CD4-positive, alpha-beta T cell treated with Interleukin-4 for 4 hours (primary cell): ENCODE measurements around the gene IL10.
"Not testable (repeated sequence)": the region's sequence is repeated elsewhere in the genome, so short reads cannot be mapped to it uniquely, and the experiment has no call there.

Source experiments
- DNase-seq: peaks from one replicate; pipeline ENCODE4 v3.0.0-alpha.2; 2020

Gene IL10

DNA sequence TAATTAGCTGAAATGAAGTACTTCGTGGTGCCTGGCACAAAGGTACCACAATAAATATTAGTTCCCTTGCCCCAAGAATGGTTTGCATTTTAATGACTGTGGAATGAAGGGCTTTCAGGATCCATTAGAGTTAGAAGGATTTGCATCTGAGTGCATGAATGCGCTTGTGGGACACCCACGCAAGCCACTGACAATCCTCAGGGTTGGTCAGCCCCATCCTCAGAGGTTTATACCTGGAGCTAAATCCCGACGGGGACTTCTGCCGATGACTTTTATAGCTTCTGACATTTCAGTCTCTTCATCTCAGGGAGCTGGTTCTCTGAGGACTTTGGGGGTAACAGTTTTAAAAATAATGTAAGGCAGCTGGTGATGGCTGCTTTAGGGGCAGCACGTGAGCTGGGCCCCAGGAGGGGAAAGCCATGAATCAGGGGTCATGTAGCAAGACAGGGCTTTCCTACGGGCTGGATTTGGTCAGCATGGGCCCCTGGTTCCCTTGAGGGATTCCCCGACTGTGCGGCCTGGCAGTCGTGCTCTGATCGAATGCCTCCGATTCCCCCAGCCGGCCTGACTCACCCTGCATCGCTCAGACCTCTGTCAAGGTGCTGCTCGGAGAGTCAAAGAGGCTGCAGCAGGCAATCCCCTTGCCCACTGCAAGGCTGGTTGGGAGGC, 20.8 kb upstream of the IL10 start:
- DNase-seq: no peak

DNA sequence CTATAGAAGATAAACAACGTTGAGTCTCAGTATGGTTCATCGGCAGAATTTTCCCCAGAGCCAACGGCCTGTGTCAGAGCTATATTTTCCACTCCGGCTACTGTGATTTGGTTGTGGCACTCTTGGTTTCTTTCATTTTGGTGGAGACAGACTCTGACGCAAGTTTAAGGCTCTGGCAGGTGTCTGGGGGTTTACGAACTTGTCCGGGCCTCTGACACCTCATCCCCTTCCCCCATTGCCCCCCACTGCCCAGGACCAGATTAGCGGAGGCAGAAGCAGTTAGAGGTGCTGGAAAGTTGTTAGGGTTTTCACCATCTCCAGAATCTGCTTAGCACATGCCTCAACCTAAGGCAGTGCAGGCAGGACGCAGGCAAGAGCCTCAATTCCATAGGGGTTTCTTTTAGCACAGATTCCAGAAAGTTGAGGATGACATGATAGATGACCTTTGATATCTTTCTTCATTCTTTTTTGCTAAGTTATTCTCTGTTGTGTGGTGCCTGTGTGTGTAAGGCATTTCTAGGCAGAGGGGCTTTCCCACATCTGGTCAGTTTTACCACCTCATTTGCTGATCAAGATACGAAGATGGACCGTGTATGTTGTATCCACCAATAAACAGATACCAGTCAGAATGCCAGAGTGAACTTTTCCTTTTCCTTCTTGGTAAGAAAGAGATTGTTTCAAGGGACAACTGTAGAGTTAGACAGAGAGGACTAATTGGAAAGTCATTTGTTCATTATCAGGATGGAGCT, 18.4 kb upstream of the IL10 start:
- no peak for DNase-seq

DNA sequence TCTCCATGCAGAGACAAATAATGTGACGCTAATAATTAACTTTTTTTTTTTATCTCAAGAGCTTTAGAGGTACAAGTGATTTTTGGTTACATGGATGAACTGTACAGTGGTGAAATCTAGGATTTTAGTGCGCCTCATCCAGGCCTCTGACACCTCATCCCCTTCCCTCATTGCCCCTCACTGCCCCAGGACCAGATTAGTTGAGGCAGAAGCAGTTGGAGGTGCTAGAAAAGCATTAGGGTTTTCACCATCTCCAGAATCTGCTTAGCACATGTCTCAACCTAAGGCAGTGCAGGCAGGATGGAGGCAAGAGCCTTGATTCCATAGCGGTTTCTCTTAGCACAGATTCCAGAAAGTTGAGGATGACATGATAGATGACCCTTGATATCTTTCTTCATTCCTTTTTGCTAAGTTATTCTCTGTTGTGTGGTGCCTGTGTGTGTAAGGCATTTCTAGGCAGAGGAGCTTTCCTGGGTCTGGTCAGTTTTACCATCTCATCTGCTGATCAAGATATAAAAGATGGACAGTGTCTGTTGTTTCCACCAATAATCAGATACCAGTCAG, 16.3 kb upstream of the IL10 start:
- no peak for DNase-seq

DNA sequence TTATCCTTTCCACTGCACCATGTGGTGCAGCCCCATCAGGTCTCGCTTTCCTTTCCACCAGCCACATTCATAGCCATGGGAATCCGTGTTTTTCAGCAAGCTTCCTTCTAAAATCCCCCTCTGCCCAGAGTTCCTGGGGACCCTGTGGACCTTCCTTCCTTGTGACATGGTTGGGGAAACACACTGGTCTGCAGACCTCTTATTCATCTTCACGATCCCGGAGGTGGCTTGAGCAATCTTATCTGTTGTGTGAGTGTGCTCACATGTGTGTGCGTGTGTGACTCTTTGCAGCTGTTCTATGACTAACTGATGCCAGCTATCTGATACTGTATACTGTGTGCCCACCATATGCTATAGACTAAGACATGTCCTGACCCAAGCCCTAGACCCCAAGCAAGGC, 15.6 kb upstream of the IL10 start:
- no peak for DNase-seq

DNA sequence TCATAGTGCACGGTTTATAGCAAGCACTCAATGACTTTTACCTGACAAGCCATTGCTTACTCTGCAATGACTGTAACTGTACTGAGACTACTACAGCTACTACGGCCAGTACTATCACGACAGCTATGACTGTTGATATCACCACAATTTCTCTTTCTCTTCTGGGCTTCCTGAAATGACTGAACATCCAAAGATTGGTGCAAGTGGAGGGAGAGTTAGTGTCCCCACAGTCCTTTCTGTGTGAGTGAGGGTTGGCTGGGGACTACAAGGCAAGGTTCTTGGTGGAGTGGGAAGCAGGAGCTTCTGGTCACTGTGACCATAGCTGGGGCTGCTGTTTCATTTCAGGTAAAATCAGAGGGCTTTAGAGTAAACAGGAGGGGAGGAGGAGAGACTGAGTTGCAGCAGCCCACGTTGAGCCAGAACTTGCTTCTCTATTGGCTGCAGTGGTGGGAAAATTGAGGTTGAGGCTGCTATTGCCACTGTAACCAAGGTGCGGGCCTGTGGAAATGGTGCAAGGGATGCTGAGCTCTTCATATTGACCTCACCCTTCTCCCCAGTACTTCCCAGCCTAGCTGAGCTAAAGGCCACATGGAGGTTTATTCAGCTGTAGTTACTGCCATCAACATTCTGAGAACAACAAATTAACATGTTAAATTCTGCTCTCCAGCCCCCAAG, 14.1 kb upstream of the IL10 start:
- no peak for DNase-seq

DNA sequence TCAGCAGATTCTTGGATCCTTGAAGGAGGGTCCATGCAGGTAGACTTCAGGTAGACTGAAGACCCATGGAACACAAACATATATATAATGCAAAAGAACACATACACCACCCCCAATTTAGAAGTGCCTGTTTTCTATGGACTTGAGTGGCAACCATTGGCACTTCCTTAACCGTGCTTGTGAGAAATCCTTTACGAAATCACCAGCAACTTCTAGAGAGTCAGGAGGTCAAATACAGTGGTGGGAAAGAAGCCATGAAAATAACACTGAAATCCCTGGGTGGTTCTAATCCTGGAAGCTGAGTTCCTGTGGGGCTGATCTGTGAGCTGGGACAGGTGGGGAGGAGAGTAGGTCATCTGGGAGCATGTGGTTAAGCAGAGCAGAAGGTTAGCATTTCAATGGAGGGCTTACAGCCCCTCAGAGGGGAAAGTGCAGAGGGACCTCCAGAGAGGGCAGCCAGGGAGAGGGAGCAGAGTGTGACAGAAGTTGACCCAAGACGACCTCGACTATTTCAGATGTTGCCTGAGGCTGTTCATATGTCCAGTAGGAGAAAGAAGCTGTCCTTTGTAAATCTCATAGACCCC, 13.0 kb upstream of the IL10 start:
- no peak for DNase-seq

DNA sequence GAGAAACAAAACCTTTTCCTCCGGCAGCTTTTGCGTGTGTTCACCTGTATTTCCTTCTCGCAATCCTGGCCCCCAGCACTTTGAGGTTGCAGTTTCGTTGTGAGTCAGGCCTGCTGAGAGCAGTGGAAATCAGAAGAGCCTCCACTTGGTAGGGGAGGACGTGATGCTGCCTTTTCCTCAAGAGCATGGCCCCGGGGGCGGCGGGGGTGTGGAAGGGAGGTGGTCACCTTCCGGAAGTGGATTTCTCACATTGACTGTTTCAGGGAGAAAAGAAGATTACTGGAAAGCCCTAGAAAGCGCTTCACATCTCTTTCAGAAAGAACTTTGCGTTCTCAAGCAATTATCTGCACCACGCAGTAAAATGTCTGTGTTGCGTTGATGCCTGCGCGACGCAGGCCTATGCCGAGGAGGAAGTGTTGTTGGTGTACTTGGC, 12.2 kb upstream of the IL10 start:
- peak; percentile 69 for DNase-seq

DNA sequence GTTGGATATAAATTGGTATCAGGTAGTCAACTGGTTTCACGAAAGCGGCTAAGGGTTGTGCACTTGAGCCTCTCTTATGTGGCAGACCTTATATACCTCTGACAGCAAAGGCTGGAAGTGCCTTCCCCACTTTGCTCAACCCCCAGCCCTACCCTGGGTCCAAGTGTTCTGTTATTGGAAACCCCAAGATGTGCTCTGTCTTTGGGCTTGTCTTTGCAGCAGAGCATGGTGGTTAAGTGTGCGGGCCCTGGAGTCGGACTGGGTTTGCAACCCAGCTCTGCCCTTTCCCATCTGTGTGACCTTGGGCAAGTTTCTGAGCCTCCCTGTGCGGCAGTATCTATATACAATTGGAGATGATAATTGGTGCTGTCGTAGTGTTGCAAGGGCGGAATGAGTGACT, 11.2 kb upstream of the IL10 start:
- no peak for DNase-seq

DNA sequence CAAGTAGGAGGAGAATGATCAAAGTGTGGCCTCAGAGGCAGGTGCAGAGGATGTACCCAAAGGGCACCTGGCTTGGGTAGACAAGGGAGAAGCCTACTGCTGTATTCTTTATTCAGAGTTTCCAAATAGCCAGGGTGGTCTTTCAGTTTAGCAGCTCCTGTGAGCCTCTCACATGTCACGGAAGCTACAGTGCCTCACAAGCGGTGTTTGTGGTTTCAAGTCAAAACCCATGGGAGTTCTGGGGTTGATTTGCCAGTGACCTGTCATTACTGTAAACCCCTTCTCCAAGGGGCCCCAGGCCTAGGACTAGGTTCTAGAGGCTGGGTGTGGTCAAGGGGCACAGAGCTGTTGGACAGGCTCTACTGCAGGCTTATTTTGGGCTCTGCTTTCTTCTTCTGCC, 10.2 kb upstream of the IL10 start:
- no peak for DNase-seq

DNA sequence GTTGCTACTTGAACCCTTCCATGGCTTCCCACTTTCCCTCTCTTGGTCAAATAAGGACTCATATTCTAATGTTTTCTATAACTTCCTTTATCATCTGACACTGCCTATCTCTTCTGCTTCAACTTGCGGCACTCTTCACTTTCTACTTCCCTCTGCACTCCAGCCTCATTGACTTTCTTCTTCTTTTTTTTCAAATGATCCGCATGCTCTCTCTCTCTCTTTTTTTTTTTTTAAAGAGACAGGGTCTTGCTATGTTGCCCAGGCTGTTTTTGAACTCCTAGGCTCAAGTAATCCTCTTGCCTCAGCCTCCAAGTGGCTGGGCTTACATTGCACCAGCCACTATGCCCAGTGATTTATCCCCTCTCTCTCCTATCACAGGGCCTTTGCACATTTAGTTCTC, 7.3 kb upstream of the IL10 start:
- DNase-seq: no peak

DNA sequence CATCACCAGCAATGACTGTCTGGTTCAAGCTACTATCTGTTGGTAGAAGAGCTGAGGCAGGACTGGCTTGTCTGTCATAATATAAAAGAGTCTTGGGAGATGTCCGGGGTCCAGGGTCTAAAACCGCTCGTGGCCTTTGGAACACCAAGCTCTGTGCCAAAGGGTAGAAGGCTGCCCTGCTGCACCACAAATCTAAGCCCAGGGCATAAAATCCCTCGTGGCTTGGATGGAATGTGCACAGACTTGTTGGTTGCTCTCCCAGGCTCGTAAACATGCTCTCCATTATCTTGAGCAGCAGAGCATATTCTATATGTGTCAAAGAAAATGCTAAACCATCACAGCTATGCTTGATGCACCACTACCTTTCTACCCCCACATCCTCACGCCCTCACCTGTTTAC, 6.6 kb upstream of the IL10 start:
- DNase-seq: not testable (repeated sequence)

DNA sequence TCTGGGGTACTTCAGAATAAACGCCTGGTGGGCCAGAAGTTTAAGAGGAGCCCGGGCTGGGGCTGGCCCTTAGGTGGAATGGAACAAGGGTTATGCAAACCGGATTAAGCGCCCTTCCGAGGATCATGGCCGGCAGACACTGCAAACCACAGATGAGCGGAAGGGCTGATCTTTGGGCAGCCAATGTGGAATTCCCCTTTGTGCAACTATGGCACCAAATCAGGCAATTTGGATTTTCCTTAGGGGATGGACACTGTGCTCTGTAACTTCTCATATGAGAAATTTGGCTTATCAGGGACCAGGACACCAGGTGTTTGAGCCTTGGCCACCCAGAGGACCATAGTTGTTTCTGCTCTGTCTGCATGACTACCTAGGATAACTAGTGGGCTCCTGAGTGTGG, 5.7 kb upstream of the IL10 start:
- DNase-seq: no peak

DNA sequence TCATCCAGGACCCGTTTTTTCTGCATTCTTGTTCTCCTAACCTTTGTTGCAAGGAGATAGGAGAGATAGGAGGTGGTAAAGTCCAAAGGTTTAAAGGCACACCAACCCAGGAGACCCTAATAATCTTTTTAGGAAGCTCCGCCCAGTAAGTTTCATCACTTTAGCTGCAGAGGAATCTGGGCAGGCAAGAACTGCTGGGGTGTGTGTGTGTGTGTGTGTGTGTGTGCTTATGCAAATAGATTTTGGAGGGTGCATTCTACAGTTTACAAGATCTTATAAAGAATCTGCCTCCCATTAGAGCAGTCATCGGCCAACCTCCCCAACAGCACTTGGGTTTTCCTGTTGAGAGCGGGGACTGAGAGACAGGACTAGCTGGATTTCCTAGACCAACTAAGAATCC, 3.9 kb upstream of the IL10 start:
- DNase-seq: no peak

DNA sequence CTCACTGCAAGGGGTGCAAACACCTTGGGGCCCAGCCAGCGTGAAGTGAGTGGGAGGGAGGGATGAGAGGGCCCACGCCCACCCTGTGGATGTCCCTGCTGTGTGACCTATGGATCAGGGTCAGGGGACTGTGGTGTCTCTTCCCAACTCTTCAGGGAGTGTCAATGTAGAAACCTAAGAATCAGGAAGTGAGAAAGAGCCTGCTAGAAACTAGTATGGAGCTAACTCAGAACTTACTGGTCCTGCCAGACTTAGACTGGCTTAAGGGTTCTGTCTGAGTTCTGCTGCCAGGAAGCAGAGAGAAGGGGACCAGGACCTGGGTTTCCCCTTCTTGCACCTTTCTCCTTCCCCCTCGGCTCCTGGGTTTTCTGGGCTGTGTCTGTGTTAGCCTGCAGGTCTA, 1.8 kb upstream of the IL10 start:
- DNase-seq: no peak

DNA sequence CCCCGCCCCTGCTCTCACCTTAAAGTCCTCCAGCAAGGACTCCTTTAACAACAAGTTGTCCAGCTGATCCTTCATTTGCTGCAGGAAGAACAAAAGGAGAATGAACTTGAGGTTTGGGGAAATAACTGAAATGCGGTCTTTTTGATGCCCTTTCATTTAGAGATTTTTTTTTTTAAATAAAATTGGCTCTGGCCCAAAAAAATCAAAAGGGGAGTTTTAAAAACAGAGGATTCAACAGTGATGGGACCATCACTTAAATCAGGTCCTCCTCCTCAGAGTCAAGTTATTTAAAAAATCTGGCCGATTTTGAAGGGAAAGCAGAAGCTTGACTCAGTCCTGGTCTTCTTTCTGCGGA, 979 bp downstream of the IL10 start:
- no peak for DNase-seq

DNA sequence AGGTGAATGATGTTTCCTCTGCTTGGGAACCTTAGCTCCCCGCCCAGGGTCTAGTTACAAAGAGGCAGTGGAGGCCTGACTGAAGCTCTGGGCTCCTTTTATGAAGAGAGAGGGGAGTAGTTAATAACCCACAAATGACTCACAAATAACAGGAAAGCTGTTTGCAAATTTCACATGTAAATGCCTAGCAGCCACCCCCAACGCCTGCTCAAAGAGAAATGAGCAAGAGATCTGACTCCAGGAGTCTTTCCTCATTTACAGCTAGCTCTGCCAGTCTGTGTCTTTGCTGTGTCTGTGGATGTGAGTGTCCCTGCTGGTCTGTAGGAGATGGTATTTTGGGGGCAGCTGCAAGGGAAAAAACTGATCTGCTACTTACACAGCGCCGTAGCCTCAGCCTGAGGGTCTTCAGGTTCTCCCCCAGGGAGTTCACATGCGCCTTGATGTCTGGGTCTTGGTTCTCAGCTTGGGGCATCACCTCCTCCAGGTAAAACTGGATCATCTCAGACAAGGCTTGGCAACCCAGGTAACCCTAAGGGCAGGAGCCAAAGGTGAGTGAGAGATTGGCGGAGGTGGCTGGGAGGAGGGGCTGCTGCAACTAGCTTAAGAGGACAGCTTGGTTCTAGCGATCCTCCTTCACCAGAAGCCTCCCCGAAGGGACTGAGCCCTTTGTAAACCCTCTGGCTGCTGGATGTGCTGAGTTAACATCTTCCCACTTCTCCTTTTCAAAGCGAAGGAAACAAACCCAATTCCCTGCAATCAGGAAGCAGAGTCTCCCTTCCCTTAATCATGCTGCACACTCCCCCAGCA, 1.6 kb downstream of the IL10 start, which contains the start of gene IL19:
IL19 (plus strand) TSS at position 243 of the 807 bp plus-strand sequence. CDS start 65,890 bp downstream, outside the sequence.
- peak; percentile 51 for DNase-seq

DNA sequence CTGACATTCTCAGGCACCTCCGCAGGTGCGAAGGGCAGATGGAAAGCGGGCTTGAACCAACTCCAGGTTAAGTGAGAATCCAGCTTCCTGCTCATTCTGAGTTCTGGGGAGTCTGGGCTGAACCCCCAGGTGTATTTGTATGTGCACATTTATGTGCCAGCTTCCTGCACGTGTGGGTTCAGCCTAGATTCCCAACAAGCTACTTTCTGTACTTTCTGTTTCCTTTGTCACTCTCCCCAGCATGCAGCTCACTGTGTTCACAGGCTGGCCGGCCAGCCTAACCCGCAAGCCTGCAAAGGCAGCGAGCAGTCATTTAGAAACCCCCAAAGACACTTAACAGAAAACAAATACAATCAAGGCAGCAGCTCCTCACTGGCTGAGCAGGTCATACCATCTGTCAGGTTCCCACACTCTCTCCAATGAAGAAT, 3.0 kb downstream of the IL10 start:
- DNase-seq: peak; percentile 59

DNA sequence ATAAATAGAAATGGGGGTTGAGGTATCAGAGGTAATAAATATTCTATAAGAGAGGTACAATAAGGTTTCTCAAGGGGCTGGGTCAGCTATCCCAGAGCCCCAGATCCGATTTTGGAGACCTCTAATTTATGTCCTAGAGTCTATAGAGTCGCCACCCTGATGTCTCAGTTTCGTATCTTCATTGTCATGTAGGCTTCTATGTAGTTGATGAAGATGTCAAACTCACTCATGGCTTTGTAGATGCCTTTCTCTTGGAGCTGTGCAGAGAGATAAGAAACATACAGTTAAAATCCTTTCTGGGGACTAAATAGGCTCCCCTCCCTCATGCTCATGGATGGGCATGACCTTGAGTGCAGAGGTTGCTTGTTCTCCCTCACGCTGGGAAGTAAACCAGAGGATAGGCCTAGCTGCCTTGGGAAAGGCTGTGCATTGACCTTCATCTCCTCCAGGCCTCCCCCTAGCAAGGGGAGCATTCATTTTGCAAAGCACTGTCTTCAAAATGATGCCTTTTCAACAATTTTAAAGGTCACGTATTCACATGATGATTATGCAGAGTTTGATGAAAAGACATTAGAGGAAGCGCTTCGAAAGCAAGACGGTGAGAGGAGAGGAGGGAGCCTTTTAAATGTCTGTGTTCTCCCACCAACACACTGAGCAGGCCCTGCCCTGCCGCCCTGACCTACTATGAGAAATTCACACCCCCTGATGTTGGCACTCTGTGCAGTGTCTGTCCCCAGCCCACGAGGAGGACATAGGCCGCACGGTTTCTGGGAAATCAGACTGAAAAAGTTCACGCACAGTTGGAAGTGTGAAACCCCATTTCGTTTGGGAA, 3.6 kb downstream of the IL10 start:
- DNase-seq: no peak

DNA sequence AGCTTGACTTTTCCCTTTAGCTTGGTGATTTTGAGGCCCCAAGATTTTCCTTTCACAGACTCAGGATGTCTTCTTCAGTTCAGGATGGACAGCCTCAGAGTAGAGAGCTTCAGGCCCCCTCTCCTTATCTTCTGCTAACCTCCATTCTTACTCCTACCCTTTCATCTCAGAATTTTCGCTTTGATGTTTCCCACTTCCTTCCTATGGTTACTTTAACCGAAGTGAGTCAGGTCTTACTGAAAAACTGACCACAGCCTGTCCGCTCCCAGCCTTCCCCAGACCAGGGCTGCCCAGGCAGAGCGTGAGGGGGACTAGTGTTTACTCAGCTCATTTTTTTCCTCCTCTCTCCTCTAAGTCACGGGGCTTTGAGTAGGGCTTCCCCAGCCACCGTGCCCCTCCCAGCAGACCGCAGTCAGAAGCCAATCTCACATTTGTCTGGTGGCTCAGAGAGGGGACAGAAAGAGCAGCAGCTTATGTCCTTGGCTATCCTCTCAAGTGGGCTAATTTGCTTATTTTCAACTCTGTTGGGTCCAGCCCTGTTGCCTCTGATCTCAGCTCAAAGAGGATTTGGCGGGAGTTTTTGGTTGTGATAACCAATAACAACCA, 5.9 kb downstream of the IL10 start:
- peak; percentile 75 for DNase-seq

DNA sequence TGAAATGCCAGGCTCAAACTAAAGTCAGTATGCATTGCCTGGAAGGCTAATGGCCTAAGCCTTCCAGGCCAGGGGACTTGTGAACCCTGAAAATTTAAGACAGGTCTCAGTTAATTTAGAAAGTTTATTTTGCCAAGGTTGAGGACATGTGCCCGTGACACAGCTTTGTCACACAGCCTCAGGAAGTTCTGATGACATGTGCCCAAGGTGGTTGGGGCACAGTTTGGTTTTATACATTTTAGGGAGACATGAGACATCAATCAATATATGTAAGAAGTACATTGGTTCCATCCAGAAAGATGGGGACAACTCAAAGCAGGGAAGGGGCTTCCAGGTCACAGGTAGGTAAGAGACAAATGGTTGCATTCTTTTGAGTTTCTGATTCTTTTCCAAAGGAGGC, 6.5 kb downstream of the IL10 start:
- not testable (repeated sequence) for DNase-seq

DNA sequence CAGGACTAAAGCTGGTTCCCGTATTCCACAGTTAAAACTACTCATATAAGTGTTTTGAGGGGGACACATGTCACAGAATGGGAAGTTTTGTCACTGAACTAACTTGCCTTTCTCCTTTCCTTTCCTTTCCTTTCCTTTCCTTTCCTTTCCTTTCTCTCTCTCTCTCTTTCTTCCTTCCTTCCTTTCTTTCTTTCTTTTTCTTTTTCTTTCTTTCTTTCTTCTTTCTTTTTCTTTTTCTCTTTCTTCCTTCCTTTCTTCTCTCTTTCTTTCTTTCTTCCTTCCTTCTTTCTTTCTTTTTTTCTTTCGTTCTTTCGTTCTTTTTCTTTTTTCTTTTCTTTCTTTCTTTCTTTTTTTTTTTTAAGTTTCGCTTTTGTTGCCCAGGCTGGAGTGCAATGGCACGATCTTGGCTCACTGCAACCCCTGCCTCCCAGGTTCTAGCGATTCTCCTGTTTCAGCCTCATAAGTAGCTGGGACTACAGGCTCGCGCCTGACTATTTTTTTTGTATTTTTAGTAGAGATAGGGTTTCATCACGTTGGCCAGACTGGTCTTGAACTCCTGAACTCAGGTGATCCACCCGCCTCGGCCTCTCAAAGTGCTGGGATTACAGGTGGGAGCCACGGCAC, 9.4 kb downstream of the IL10 start:
- not testable (repeated sequence) for DNase-seq
